GM12864 (cell line): ENCODE measurements around the gene SLC2A10.
A peak's percentile ranks its signal among the peaks of the same experiment; 100 is the strongest.

ENCODE experiments used
- DNase-seq: peaks from one replicate; pipeline ENCODE4 v3.0.0-alpha.2; 2011; ENCODE audit warnings: low read depth
- H3K4me3 ChIP-seq: 2 replicates; pipeline ENCODE4 v1.5.1; 2011; ENCODE audit warnings: mild to moderate bottlenecking, low read depth, low read length, control low read depth
- CTCF ChIP-seq: IDR thresholded peaks from 2 replicates; pipeline ENCODE4 v1.5.1; 2011; ENCODE audit warnings: low read depth, mild to moderate bottlenecking, moderate library complexity, low read length, control low read depth, inconsistent platforms; ENCODE audit errors: missing control alignments

SLC2A10 gene

GRCh38 chr20:46765506-46766120, 56.2 kb downstream of the SLC2A10 start:
- no peak for DNase-seq
- no peak for TF ChIP-seq CTCF

GRCh38 chr20:46767127-46767761, 57.8 kb downstream of the SLC2A10 start:
- peak; percentile 75 for TF ChIP-seq CTCF
- DNase-seq: no peak
- H3K4me3 ChIP-seq: no peak overlapping the region

More at GRCh38 chr20:46765506-46766120, 56.2 kb downstream of the SLC2A10 start:
- H3K4me3 ChIP-seq: no peak overlapping the region

- DNase-seq: no peak
- no peak overlapping the region for H3K4me3 ChIP-seq
- TF ChIP-seq CTCF: no peak
Observed at GRCh38 chr20:46770330-46771194, 61.1 kb downstream of the SLC2A10 start.

- H3K4me3 ChIP-seq: no peak overlapping the region
- no peak for DNase-seq
- no peak for TF ChIP-seq CTCF
Observed at GRCh38 chr20:46771195-46771588, 61.7 kb downstream of the SLC2A10 start.

GRCh38 chr20:46772901-46773300, 63.5 kb downstream of the SLC2A10 start:
- TF ChIP-seq CTCF: no peak
- no peak overlapping the region for H3K4me3 ChIP-seq
- DNase-seq: no peak

GRCh38 chr20:46773680-46774079, 64.2 kb downstream of the SLC2A10 start:
- DNase-seq: no peak
- no peak for TF ChIP-seq CTCF
- no peak overlapping the region for H3K4me3 ChIP-seq
